Measurements from ENCODE around the gene STK4.

GRCh38 chr20:44959082-44959637, 7.2 kb upstream of the STK4 start:
- TF ChIP-seq POLR2AphosphoS5 (IDR thresholded peaks at IDR 0.05; ENCODE audit: low read depth, low read length) (no peak; the same call in 1 of the 2 replicates), POLR2A (IDR thresholded peaks at IDR 0.05; ENCODE audit: low read depth, low read length) (no peak), TAF1 (IDR thresholded peaks at IDR 0.05; ENCODE audit: borderline replicate concordance, low read depth, low read length) (no peak)
